Hematopoietic multipotent progenitor cell (in vitro differentiated cells): ENCODE measurements around the gene DNAJB12. TPM values are rescaled to one million over a fixed set of nuclear protein-coding genes. Genes with fewer than 3 reads are reported as not detected.
"Not testable (repeated sequence)": the region's sequence is repeated elsewhere in the genome, so short reads cannot be mapped to it uniquely, and the experiment has no call there.

Experiments used
- DNase-seq, 3 donors: peaks; one replicate each; pipeline ENCODE4 v3.0.0-alpha.2; 2011 to 2015; ENCODE audit warnings: low read depth in 2 of 3, low spot score in 2 of 3
- total RNA-seq: library from RNA; depleted of rRNA; stranded (reverse); fragments of >200 nt; gene quantifications from one replicate; pipeline ENCODE4 v1.2.3, GENCODE V29; 2012

DNAJB12 gene
- 34.7 TPM for total RNA-seq

- peak; percentile 88 to 96 (median 93) for DNase-seq
Observed at GRCh38 chr10:72354356-72355213, at the start of gene DNAJB12. TSS of gene DNAJB12 (minus strand) at chr10:72354919. CDS start at chr10:72354897, 22 bp downstream.

GRCh38 chr10:72395581-72395980 lies 40.9 kb upstream of the DNAJB12 start:
- DNase-seq = not testable (repeated sequence)

GRCh38 chr10:72392571-72392970 lies 37.9 kb upstream of the DNAJB12 start:
- no peak for DNase-seq

GRCh38 chr10:72390764-72391163 lies 36.0 kb upstream of the DNAJB12 start:
- no peak for DNase-seq

GRCh38 chr10:72389716-72390115 lies 35.0 kb upstream of the DNAJB12 start:
- no peak for DNase-seq

- DNase-seq = no peak
Observed at GRCh38 chr10:72389014-72389413, 34.3 kb upstream of the DNAJB12 start.

- DNase-seq = no peak
Observed at GRCh38 chr10:72388062-72388461, 33.3 kb upstream of the DNAJB12 start.

GRCh38 chr10:72386916-72387586 lies 32.3 kb upstream of the DNAJB12 start:
- DNase-seq = no peak

- DNase-seq = no peak
Observed at GRCh38 chr10:72385724-72386123, 31.0 kb upstream of the DNAJB12 start.

- DNase-seq = peak in 1 of 3 donors; percentile 37
Observed at GRCh38 chr10:72384982-72385381, 30.3 kb upstream of the DNAJB12 start.

- no peak for DNase-seq
Observed at GRCh38 chr10:72379776-72380175, 25.1 kb upstream of the DNAJB12 start.

- no peak for DNase-seq
Observed at GRCh38 chr10:72379062-72379461, 24.3 kb upstream of the DNAJB12 start.

GRCh38 chr10:72375585-72375984 lies 20.9 kb upstream of the DNAJB12 start:
- DNase-seq = no peak

- no peak for DNase-seq
Observed at GRCh38 chr10:72375173-72375572, 20.5 kb upstream of the DNAJB12 start.

GRCh38 chr10:72370201-72370722 lies 15.5 kb upstream of the DNAJB12 start:
- peak in 1 of 3 donors; percentile 14 for DNase-seq

GRCh38 chr10:72367301-72367960 lies 12.7 kb upstream of the DNAJB12 start:
- DNase-seq = no peak

- no peak for DNase-seq
Observed at GRCh38 chr10:72365106-72365895, 10.6 kb upstream of the DNAJB12 start.

- peak; percentile 67 to 94 (median 84) for DNase-seq
Observed at GRCh38 chr10:72364239-72364777, 9.6 kb upstream of the DNAJB12 start.

- DNase-seq = no peak
Observed at GRCh38 chr10:72356987-72357386, 2.3 kb upstream of the DNAJB12 start.

GRCh38 chr10:72356115-72356514 lies 1.4 kb upstream of the DNAJB12 start:
- no peak for DNase-seq
